Coronary artery (tissue), 2 donors: ENCODE measurements around the gene MTERF4.

Experiments used
- DNase-seq: peaks from one replicate; pipeline ENCODE4 v3.0.0-alpha.2; 2017; ENCODE audit warnings: low spot score
- H3K27ac ChIP-seq, 2 donors: fragments of 200-600 bp; sonication (generic); one replicate each; pipeline ENCODE4 v1.5.1; 2016 to 2019
- H3K4me3 ChIP-seq: fragments of 200-600 bp; sonication (generic); 2 replicates; pipeline ENCODE4 v1.5.1; 2016; ENCODE audit warnings: mild to moderate bottlenecking, moderate library complexity
- TF ChIP-seq, protein P1 (sequence below): fragments of 200-600 bp; sonication (generic); IDR thresholded peaks from one replicate; pipeline ENCODE4 v1.5.1; 2019; ENCODE audit warnings: antibody characterized with exemption

MTERF4 gene

DNA sequence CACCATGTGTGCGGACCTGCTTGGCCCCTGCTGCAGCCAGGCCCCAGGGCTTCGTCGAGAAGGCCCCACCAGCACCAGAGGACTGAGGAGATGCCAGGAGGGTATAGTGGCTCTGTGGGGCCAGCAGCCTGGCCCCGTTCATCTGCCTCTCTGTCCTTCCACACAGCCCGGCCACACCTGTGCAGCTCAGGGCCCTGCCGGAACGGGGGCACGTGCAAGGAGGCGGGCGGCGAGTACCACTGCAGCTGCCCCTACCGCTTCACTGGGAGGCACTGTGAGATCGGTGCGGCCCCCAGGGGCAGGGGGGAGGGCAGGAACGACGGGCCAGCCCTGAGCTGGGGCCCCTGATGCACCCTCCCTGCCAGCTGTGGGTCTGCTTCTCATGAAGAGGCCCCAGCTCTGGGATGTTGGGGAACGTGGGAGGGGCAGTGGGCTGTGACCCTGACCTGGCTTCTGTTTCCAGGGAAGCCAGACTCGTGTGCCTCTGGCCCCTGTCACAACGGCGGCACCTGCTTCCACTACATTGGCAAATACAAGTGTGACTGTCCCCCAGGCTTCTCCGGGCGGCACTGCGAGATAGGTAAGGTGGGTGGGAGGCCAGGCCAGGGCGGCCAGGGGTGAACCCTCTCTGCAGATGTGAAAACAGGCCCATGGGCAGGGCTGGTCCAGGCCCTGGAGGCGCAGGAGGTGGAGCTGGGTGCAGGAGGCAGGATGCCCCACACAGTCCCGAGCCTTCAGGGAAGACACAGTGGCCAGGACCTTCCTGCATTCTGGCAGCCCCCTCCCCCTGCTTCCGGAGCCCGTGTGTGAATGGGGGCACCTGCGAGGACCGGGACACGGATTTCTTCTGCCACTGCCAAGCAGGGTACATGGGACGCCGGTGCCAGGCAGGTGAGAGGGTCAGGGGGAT is 50.3 kb downstream of the MTERF4 start:
- Histone ChIP-seq H3K27ac (no peak overlapping the region), H3K4me3 (no peak overlapping the region)
- TF ChIP-seq, protein P1, sequence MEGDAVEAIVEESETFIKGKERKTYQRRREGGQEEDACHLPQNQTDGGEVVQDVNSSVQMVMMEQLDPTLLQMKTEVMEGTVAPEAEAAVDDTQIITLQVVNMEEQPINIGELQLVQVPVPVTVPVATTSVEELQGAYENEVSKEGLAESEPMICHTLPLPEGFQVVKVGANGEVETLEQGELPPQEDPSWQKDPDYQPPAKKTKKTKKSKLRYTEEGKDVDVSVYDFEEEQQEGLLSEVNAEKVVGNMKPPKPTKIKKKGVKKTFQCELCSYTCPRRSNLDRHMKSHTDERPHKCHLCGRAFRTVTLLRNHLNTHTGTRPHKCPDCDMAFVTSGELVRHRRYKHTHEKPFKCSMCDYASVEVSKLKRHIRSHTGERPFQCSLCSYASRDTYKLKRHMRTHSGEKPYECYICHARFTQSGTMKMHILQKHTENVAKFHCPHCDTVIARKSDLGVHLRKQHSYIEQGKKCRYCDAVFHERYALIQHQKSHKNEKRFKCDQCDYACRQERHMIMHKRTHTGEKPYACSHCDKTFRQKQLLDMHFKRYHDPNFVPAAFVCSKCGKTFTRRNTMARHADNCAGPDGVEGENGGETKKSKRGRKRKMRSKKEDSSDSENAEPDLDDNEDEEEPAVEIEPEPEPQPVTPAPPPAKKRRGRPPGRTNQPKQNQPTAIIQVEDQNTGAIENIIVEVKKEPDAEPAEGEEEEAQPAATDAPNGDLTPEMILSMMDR: no peak
- DNase-seq: no peak

DNA sequence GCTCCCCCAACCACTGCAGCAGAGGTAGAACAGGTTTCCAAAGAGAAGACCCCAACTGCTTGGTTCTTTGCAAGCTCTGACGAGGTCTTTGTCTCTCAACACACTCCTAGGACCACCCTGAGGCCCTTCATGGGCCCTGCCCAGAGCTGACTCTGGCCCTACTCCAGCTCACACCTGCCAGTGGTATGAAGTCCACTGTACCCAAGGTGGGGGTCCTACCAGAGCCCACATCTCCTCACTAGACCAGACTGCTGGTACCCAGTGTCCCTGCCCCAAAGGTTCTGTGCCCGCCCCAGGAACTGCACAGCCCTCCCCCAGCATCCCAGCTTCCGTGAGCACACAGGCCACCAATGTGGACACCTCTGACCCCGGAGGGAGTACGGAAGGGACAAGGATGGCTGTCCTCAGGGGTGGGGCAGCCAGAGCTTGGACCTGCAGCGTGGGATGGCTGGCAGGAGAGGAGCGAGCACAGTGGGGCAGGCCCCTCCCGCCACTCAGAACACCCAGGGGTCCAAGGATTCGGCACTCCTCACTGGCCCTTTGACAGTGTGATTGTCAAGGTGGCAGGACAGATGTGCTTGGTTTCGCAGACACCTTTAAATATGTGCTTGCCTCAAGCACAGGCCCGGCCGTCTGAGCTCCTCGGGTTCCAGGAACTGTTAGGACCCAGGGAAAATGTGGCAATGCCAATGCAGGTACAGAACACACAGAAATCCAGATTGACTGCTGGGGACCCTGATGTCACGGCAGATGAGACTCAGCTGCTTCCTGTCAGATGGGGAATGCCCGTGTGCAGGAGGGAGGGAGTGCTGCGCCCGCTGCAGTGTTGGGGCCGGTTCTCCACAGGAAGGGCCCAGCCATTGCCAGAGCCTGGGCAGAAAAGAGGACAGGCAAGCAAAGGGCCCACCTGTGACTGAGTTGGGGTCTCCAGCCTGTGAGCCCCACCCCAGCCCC is 51.2 kb downstream of the MTERF4 start:
- TF ChIP-seq, protein P1: no peak
- no peak overlapping the region for H3K27ac ChIP-seq
- no peak overlapping the region for H3K4me3 ChIP-seq
- DNase-seq: no peak

DNA sequence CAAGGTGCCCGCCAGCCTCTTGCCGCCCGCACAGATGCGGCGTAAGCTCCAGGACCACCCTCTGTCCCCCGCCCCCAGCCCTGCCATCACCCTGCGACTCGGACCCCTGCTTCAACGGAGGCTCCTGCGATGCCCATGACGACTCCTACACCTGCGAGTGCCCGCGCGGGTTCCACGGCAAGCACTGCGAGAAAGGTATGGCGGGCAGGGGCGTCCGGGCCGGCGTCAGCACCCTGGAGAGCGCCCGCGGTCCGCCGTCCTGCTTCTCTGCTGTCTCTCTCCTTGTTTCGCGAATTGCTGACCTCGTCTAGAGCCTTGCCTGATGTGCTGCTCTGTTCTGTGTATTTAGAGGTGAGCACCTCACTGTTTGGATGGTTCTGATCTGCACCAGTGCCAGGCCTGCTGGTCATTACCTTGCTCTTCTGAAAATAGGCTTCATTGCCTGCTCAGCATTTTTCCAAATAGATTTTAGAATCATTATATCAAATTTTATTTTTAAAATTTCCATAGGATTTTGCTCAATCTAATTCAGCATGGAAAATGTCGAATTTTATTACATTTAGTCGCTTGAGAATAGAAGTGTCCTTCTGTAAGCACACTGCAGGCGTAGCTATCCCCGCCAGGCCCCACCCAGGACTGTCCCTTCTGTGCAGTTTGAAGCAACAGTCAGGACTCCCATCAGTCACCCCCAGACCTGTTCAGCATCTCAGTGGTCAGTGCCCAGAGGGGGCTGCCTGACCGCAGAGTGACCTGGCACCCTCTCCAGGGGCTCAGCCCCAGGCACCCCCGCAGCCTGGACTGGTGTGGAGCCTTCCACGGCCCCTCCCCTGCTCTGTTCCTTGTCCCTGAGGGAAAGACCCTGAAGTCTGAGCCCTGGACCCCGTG is 52.1 kb downstream of the MTERF4 start:
- H3K27ac ChIP-seq: no peak overlapping the region
- TF ChIP-seq, protein P1: no peak
- no peak for DNase-seq
- H3K4me3 ChIP-seq: no peak overlapping the region

DNA sequence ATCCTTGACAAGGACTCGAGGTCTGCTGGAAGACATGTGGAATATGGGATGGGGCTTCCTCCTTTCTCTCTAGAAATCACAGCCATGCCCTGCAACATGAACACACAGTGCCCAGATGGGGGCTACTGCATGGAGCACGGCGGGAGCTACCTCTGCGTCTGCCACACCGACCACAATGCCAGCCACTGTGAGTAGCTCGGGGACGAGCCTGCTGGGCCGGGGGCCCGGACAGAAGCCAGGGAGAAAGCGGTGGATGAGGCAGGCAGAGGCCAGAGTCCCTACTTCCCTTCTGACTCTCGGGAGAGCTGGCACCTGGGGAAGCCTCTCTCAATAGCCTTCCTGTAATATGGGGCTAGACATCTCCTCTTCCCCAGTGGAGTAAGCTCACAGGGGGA is 53.1 kb downstream of the MTERF4 start:
- Histone ChIP-seq H3K27ac (no peak overlapping the region), H3K4me3 (no peak overlapping the region)
- no peak for DNase-seq
- TF ChIP-seq, protein P1: no peak

DNA sequence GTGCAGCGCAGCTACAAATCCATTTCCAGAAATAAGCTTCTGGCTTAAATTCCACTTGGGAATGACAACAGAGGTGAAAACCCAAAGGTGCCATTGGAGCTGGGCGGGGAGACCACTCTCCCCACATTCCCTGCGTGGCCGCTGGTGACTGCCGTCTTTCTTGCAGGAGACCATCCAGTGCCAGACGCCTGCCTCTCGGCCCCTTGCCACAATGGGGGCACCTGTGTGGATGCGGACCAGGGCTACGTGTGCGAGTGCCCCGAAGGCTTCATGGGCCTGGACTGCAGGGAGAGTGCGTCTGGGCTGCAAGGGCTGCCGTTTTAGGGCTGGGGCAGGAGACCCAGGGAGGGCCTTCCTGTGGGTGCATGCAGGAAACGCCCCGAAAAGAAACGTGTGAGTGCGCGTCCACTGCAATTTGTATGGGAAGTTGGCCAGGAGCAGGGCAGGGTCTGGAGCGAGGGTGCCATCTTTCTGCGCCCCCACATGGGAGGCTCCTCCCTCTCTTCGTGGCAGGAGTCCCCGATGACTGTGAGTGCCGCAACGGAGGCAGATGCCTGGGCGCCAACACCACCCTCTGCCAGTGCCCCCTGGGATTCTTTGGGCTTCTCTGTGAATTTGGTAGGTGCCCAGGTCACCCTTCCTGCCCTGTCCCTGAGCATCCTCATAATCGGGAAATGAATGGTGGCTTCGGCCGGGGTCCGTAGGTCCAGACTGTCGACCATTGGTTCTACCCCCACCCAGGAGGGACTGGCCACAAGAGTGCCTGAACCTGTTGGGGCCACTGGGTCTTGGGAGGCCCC is 53.7 kb downstream of the MTERF4 start:
- no peak overlapping the region for H3K27ac ChIP-seq
- no peak overlapping the region for H3K4me3 ChIP-seq
- TF ChIP-seq, protein P1: no peak
- DNase-seq: no peak
